Adipose tissue (tissue), 3 donors: ENCODE results near the gene OSER1. TPM values are rescaled to one million over a fixed set of nuclear protein-coding genes. Genes with fewer than 3 reads are reported as not detected.
"Not testable (repeated sequence)": the region's sequence is repeated elsewhere in the genome, so short reads cannot be mapped to it uniquely, and the experiment has no call there.

Experiments used
- H3K27ac ChIP-seq: one replicate; pipeline ENCODE4 v1.5.1; 2013; ENCODE audit warnings: low read depth, low read length
- WGBS, 3 donors: extraction: QIAGEN DNeasy Blood & Tissue Kit; methylation state at CpG; one replicate each; pipeline ENCODE4 v1.1.7; 2013; 5-methylcytosine and 5-hydroxymethylcytosine counted together
- polyA plus RNA-seq, 3 donors: library from polyadenylated mRNA; stranded (reverse); fragments of 200-250 nt; gene quantifications; one replicate each; pipeline ENCODE4 v1.2.3, GENCODE V29; 2013
- donor health status: healthy with polysubstance abuse.
- donor health status: Bipolar disorder and iron deficiency.
- donor health status: healthy.

The OSER1 gene
- polyA plus RNA-seq: 10 to 100 TPM; 18.8 to 28.9 (median 28.6) TPM

- WGBS, 3 donors: 0% methylated on average over 66 to 79 of the region's 79 CpGs
- H3K27ac ChIP-seq: peak within 1 kb of the TSS; percentile 86
These were observed at the start of gene OSER1 for GRCh38 chr20:44210406-44211176. Gene OSER1 (minus strand): TSS chr20:44210771. CDS start chr20:44206957, 3,814 bp downstream.

GRCh38 chr20:44258226-44258890 is 47.8 kb upstream of the OSER1 start:
- 88 to 91% (median 90%) methylated on average over 26 to 28 of the region's 28 CpGs for WGBS, 3 donors
- no peak overlapping the region for H3K27ac ChIP-seq

GRCh38 chr20:44256961-44257360 is 46.4 kb upstream of the OSER1 start:
- 89 to 94% (median 91%) methylated on average over 21 of the region's 21 CpGs for WGBS, 3 donors
- H3K27ac ChIP-seq: no peak overlapping the region

GRCh38 chr20:44255942-44256341 is 45.4 kb upstream of the OSER1 start:
- H3K27ac ChIP-seq: no peak overlapping the region
- 87 to 97% (median 96%) methylated on average over 1 of the region's 1 CpG for WGBS, 3 donors

- no peak overlapping the region for H3K27ac ChIP-seq
- 78 to 87% (median 83%) methylated on average over 8 of the region's 8 CpGs for WGBS, 3 donors
These were observed 43.5 kb upstream of the OSER1 start for GRCh38 chr20:44254073-44254472.

GRCh38 chr20:44253528-44253927 is 43.0 kb upstream of the OSER1 start:
- H3K27ac ChIP-seq: no peak overlapping the region
- 78 to 83% (median 78%) methylated on average over 3 of the region's 3 CpGs for WGBS, 3 donors

- 60 to 64% (median 62%) methylated on average over 4 of the region's 4 CpGs for WGBS, 3 donors
- H3K27ac ChIP-seq: no peak overlapping the region
These were observed 40.7 kb upstream of the OSER1 start for GRCh38 chr20:44251284-44251683.

GRCh38 chr20:44248410-44248759 is 37.8 kb upstream of the OSER1 start:
- no peak overlapping the region for H3K27ac ChIP-seq
- WGBS, 3 donors: 51 to 59% (median 52%) methylated on average over 3 of the region's 3 CpGs

- 5 to 7% (median 6%) methylated on average over 27 to 31 of the region's 31 CpGs for WGBS, 3 donors
- H3K27ac ChIP-seq: no peak overlapping the region
These were observed 37.2 kb upstream of the OSER1 start for GRCh38 chr20:44247586-44248409.

- WGBS, 3 donors: 3 to 12% (median 3%) methylated on average over 20 to 32 of the region's 32 CpGs
These were observed 36.6 kb upstream of the OSER1 start, which contains the start of gene GDAP1L1 for GRCh38 chr20:44247131-44247571. Gene GDAP1L1 (plus strand): TSS chr20:44247308. CDS start chr20:44247335, 27 bp downstream.

GRCh38 chr20:44245977-44246376 is 35.4 kb upstream of the OSER1 start:
- WGBS, 3 donors: 61 to 77% (median 65%) methylated on average over 4 of the region's 4 CpGs
- H3K27ac ChIP-seq: no peak overlapping the region

More at GRCh38 chr20:44247131-44247571, 36.6 kb upstream of the OSER1 start, which contains the start of gene GDAP1L1:
- no peak within 1 kb of the TSS for H3K27ac ChIP-seq

- 95 to 96% (median 95%) methylated on average over 2 of the region's 2 CpGs for WGBS, 3 donors
- no peak overlapping the region for H3K27ac ChIP-seq
These were observed 31.2 kb upstream of the OSER1 start for GRCh38 chr20:44241796-44242195.

- H3K27ac ChIP-seq: not testable (repeated sequence)
- WGBS, 3 donors: 81 to 89% (median 86%) methylated on average over 2 of the region's 2 CpGs
These were observed 26.3 kb upstream of the OSER1 start for GRCh38 chr20:44236840-44237239.

GRCh38 chr20:44235702-44236101 is 25.1 kb upstream of the OSER1 start:
- WGBS, 3 donors: 96 to 98% (median 98%) methylated on average over 2 of the region's 2 CpGs
- no peak overlapping the region for H3K27ac ChIP-seq

- WGBS, 3 donors: 88 to 92% (median 91%) methylated on average over 14 of the region's 14 CpGs
- H3K27ac ChIP-seq: no peak overlapping the region
These were observed 24.2 kb upstream of the OSER1 start for GRCh38 chr20:44234566-44235317.

- WGBS, 3 donors: 88 to 96% (median 94%) methylated on average over 6 of the region's 6 CpGs
- no peak overlapping the region for H3K27ac ChIP-seq
These were observed 23.0 kb upstream of the OSER1 start for GRCh38 chr20:44233436-44234016.

- not testable (repeated sequence) for H3K27ac ChIP-seq
- 82 to 99% (median 97%) methylated on average over 4 of the region's 4 CpGs for WGBS, 3 donors
These were observed 21.9 kb upstream of the OSER1 start for GRCh38 chr20:44232469-44232856.
